H1 (cell line): Measurements from ENCODE around the gene NPAS4. TPM values are rescaled to one million over a fixed set of nuclear protein-coding genes. Genes with fewer than 3 reads are reported as not detected.
"Not testable (repeated sequence)": the region's sequence is repeated elsewhere in the genome, so short reads cannot be mapped to it uniquely, and the experiment has no call there.

Source experiments
- CTCF ChIA-PET: fragments of 300-600 bp; sonication (Branson Sonifier 250); formaldehyde crosslinking; loops from one replicate; lab custom pipeline; 2021; ENCODE audit not compliant: partially characterized antibody; lab: Charles Lee
- POLR2A ChIA-PET: fragments of 300-600 bp; sonication (Branson Sonifier 250); formaldehyde crosslinking; loops from one replicate; lab custom pipeline; 2021; ENCODE audit warnings: inconsistent platforms; ENCODE audit not compliant: partially characterized antibody; lab: Charles Lee
- DNase-seq, 2 experiments: peaks; one replicate each; pipeline versions ENCODE4 v3.0.0 to v3.0.0-alpha.2; 2010 to 2022; ENCODE audit warnings: low spot score in 2 of 2, low read depth in 1 of 2, mixed read lengths in 1 of 2
- FAIRE-seq: peaks from 2 replicates; lab custom pipeline; 2011; peaks lifted over from hg19 to GRCh38; lab: Jason Lieb, UNC
- H2AFZ ChIP-seq: 2 replicates; pipeline ENCODE4 v1.8.1; 2012; ENCODE audit warnings: low read length, inconsistent platforms
- H2AK5ac ChIP-seq: 2 replicates; pipeline ENCODE4 v1.6.1; 2013; ENCODE audit warnings: low read depth, low read length
- H2BK120ac ChIP-seq: replicated peaks from 2 replicates; pipeline ENCODE3; 2013; ENCODE audit warnings: low read depth, low read length, inconsistent platforms
- H2BK12ac ChIP-seq: 2 replicates; pipeline ENCODE4 v1.6.1; 2013; ENCODE audit warnings: low read depth, low read length
- H2BK15ac ChIP-seq: 2 replicates; pipeline ENCODE4 v1.6.1; 2013; ENCODE audit warnings: low read length
- H2BK20ac ChIP-seq: 2 replicates; pipeline ENCODE4 v1.6.1; 2013; ENCODE audit warnings: low read length
- H2BK5ac ChIP-seq: 2 replicates; pipeline ENCODE4 v1.6.1; 2013; ENCODE audit warnings: low read depth, low read length
- H3K14ac ChIP-seq: 2 replicates; pipeline ENCODE4 v1.6.1; 2013; ENCODE audit warnings: inconsistent platforms; ENCODE audit not compliant: insufficient read length
- H3K18ac ChIP-seq: 2 replicates; pipeline ENCODE4 v1.6.1; 2013; ENCODE audit warnings: low read length; ENCODE audit errors: extremely low read depth
- H3K23ac ChIP-seq: 2 replicates; pipeline ENCODE4 v1.6.1; 2013; ENCODE audit warnings: inconsistent platforms; ENCODE audit not compliant: insufficient read length
- H3K23me2 ChIP-seq: 2 replicates; pipeline ENCODE4 v1.6.1; 2013; ENCODE audit warnings: low read depth, low read length
- H3K27ac ChIP-seq: 2 replicates; pipeline ENCODE4 v1.6.1; 2011; ENCODE audit warnings: low read depth, low read length, inconsistent platforms
- H3K27me3 ChIP-seq, 4 experiments: replicated peaks in 1 of 4; 1 replicate in 1 of 4; 2 replicates in 3 of 4; pipeline versions ENCODE4 v1.6.1 to v1.8.1; 2011 to 2013; ENCODE audit warnings: low read length in 3 of 4, mild to moderate bottlenecking in 3 of 4, inconsistent platforms in 2 of 4, mixed read lengths in 2 of 4, moderate library complexity in 1 of 4; ENCODE audit not compliant: control insufficient read depth in 3 of 4, insufficient read depth in 3 of 4; ENCODE audit errors: extremely low read depth in 1 of 4
- H3K36me3 ChIP-seq, 4 experiments: 2 replicates each; pipeline versions ENCODE4 v1.6.1 to v1.8.1; 2011 to 2013; ENCODE audit warnings: mild to moderate bottlenecking in 4 of 4, low read length in 3 of 4, moderate library complexity in 2 of 4, control low read depth in 1 of 4, inconsistent platforms in 1 of 4; ENCODE audit not compliant: insufficient read depth in 4 of 4, control insufficient read depth in 2 of 4
- H3K4ac ChIP-seq: replicated peaks from 2 replicates; pipeline ENCODE3; 2013; ENCODE audit warnings: low read length, low read depth, mixed read lengths, inconsistent platforms; ENCODE audit not compliant: insufficient read length
- H3K4me1 ChIP-seq, 4 experiments: replicated peaks in 1 of 4; 1 replicate in 1 of 4; 2 replicates in 3 of 4; pipeline versions ENCODE4 v1.6.1 to v1.8.1; 2011 to 2013; ENCODE audit warnings: low read length in 3 of 4, inconsistent platforms in 2 of 4, mixed read lengths in 1 of 4; ENCODE audit not compliant: insufficient read depth in 4 of 4, control insufficient read depth in 3 of 4
- H3K4me2 ChIP-seq, 2 experiments: 2 replicates each; pipeline versions ENCODE4 v1.6.1 to v1.8.1; 2011 to 2013; ENCODE audit warnings: low read depth in 2 of 2, low read length in 2 of 2, control low read depth in 1 of 2, inconsistent platforms in 1 of 2, mild to moderate bottlenecking in 1 of 2; ENCODE audit not compliant: insufficient read depth in 1 of 2
- H3K4me3 ChIP-seq, 4 experiments: fragments of 200-600, 300-600 bp in 1 of 4; sonication (generic), shearing (Covaris generic), sonication (Bioruptor Twin) in 1 of 4; 2 replicates each; pipeline versions ENCODE4 v1.5.1 to v1.8.1; 2011 to 2016; ENCODE audit warnings: low read length in 4 of 4, low read depth in 3 of 4, control low read depth in 2 of 4, inconsistent platforms in 2 of 4, mild to moderate bottlenecking in 2 of 4, mixed read lengths in 1 of 4, moderate library complexity in 1 of 4; ENCODE audit not compliant: insufficient read depth in 2 of 4; ENCODE audit errors: extremely low read depth in 1 of 4
- H3K56ac ChIP-seq: replicated peaks from 2 replicates; pipeline ENCODE3; 2013; ENCODE audit warnings: low read depth, mild to moderate bottlenecking, mixed read lengths, low read length, inconsistent platforms; ENCODE audit not compliant: insufficient read length
- H3K79me1 ChIP-seq: 2 replicates; pipeline ENCODE4 v1.6.1; 2013; ENCODE audit warnings: low read depth, low read length, control low read depth
- H3K79me2 ChIP-seq, 2 experiments: 2 replicates each; pipeline versions ENCODE4 v1.6.1 to v1.8.1; 2012 to 2013; ENCODE audit warnings: low read length in 2 of 2, mild to moderate bottlenecking in 2 of 2, inconsistent platforms in 1 of 2; ENCODE audit not compliant: insufficient read depth in 2 of 2, control insufficient read depth in 1 of 2
- H3K9ac ChIP-seq, 4 experiments: replicated peaks in 1 of 4; 1 replicate in 1 of 4; 2 replicates in 3 of 4; pipeline versions ENCODE4 v1.6.1 to v1.8.1; 2011 to 2013; ENCODE audit warnings: low read depth in 3 of 4, low read length in 3 of 4, control low read depth in 2 of 4, mild to moderate bottlenecking in 2 of 4, moderate library complexity in 2 of 4, inconsistent platforms in 1 of 4; ENCODE audit errors: extremely low read depth in 1 of 4
- H3K9me3 ChIP-seq, 2 experiments: 2 replicates each; pipeline versions ENCODE4 v1.6.1 to v1.8.1; 2012 to 2013; ENCODE audit warnings: mild to moderate bottlenecking in 2 of 2, moderate library complexity in 2 of 2, control low read depth in 1 of 2, inconsistent platforms in 1 of 2, low read depth in 1 of 2, low read length in 1 of 2, mixed read lengths in 1 of 2; ENCODE audit not compliant: insufficient read depth in 2 of 2
- H4K20me1 ChIP-seq, 2 experiments: replicated peaks in 1 of 2; 2 replicates each; pipeline versions ENCODE3 to v1.8.1; 2011 to 2013; ENCODE audit warnings: inconsistent platforms in 2 of 2, low read length in 2 of 2, mild to moderate bottlenecking in 1 of 2; ENCODE audit not compliant: insufficient read depth in 2 of 2, control insufficient read depth in 1 of 2
- H4K5ac ChIP-seq: 2 replicates; pipeline ENCODE4 v1.6.1; 2013; ENCODE audit warnings: low read length, low read depth, mixed read lengths, inconsistent platforms; ENCODE audit not compliant: insufficient read length
- H4K8ac ChIP-seq: 2 replicates; pipeline ENCODE4 v1.8.0; 2013; ENCODE audit warnings: mild to moderate bottlenecking, moderate library complexity, low read length, inconsistent platforms; ENCODE audit not compliant: insufficient read depth; ENCODE audit errors: extremely low read depth
- H4K91ac ChIP-seq: replicated peaks from 2 replicates; pipeline ENCODE3; 2013; ENCODE audit warnings: low read length, mixed read lengths, inconsistent platforms; ENCODE audit not compliant: insufficient read length
- WGBS, 2 experiments: shearing (Covaris generic) in 1 of 2; methylation state at CpG; one replicate each; pipeline versions ENCODE4 v1.1.6 to v1.1.7; 2013 to 2015; ENCODE audit warnings: low lambda C conversion rate in 2 of 2, mixed read lengths in 2 of 2, inconsistent platforms in 1 of 2, low coverage in 1 of 2, missing lambda C conversion rate in 1 of 2; ENCODE audit not compliant: insufficient replicate concordance in 2 of 2, insufficient coverage in 1 of 2, insufficient read length in 1 of 2; ENCODE audit errors: extremely low coverage in 1 of 2, missing lambda C conversion rate in 1 of 2; 5-methylcytosine and 5-hydroxymethylcytosine counted together
- polyA plus RNA-seq, 7 experiments: library from polyadenylated mRNA; depleted of rRNA in 3 of 7; stranded (reverse) in 5 of 7; unstranded in 2 of 7; fragments of >200 nt in 5 of 7; fragments of 200-250 nt in 2 of 7; gene quantifications; 1 replicate in 5 of 7; 2 replicates in 1 of 7; 4 replicates in 1 of 7; pipeline versions ENCODE4 v1.2.1 to v1.2.3, GENCODE V29; 2011 to 2013; ENCODE audit warnings: missing spikeins in 2 of 7, mixed read lengths in 2 of 7
- total RNA-seq: library from RNA; stranded (reverse); fragmentation: NEBNext Ultra II Directional; extraction: Animal tissue kit (Norgen Biotek cat#: 25700); gene quantifications from 2 replicates; pipeline ENCODE4 v1.2.1, GENCODE V29; 2021

Gene NPAS4
- total and polyA plus RNA-seq, 2 of the 8 experiments (the other 6 are each of a cell fraction or from before 2014, with no cell fraction given) = 0.73 to 0.99 TPM

DNA sequence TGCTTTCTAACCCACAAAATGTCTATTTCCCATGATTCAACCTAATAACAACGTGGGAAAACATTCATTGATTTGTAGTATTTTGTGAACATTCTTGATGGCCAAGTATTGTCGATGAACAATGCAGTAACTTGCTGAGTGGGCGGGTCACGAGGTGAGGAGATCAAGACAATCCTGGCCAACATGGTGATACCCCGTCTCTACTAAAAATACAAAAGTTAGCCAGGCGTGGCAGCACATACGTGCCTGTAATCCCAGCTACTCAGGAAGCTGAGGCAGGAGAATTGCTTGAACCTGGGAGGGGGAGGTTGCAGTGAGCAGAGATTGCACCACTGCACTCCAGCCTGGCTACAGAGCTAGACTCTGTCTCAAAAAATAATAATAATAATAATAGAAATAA lies 40.6 kb upstream of the NPAS4 start:
- CTCF ChIA-PET = interaction anchor here (0.8 to 8.2 kb wide), 5 partner anchors 9 to 306 kb away, joined by 3 to 42 read pairs (median 4); no protein-coding TSS in a partner anchor

GRCh38 chr11:66384316-66384715 lies 36.5 kb upstream of the NPAS4 start:
- not testable (repeated sequence) for H3K23me2 ChIP-seq, H2AFZ ChIP-seq, H2BK12ac ChIP-seq, H3K27me3 ChIP-seq, H3K9me3 ChIP-seq, H4K91ac ChIP-seq, H3K79me1 ChIP-seq, H3K4me2 ChIP-seq, H3K36me3 ChIP-seq, H4K8ac ChIP-seq, H3K14ac ChIP-seq, H3K23ac ChIP-seq, H4K20me1 ChIP-seq, H3K56ac ChIP-seq, FAIRE-seq, H2BK120ac ChIP-seq, H3K9ac ChIP-seq, H4K5ac ChIP-seq, H3K4me1 ChIP-seq, H2AK5ac ChIP-seq, H2BK5ac ChIP-seq, H2BK15ac ChIP-seq, H3K27ac ChIP-seq, H3K4me3 ChIP-seq, H3K18ac ChIP-seq, DNase-seq, H3K79me2 ChIP-seq, H2BK20ac ChIP-seq, H3K4ac ChIP-seq
- CTCF ChIA-PET = interaction anchor here (0.6 to 8.6 kb wide), 15 partner anchors 12 to 107 kb away, joined by 3 to 100 read pairs (median 16); partner anchors contain the start of genes MRPL11, NPAS4 and SLC29A2
- 93% methylated on average over 13 of the region's 13 CpGs; no CpG with 5 or more reads in 1 of the 2 experiments for WGBS, 2 experiments
- POLR2A ChIA-PET = interaction anchor here (1.0 to 2.3 kb wide), 4 partner anchors 12 to 37 kb away, joined by 3 to 7 read pairs (median 4); partner anchors contain the start of gene B4GAT1

More for the DNA sequence above, 40.6 kb upstream of the NPAS4 start:
- 51% methylated on average over 7 of the region's 7 CpGs; no CpG with 5 or more reads in 1 of the 2 experiments for WGBS, 2 experiments
- H2AK5ac ChIP-seq, H2BK120ac ChIP-seq, H3K14ac ChIP-seq, H3K79me1 ChIP-seq, H3K36me3 ChIP-seq, H4K91ac ChIP-seq, FAIRE-seq, H2BK20ac ChIP-seq, H3K4me3 ChIP-seq, H3K9ac ChIP-seq, H3K4me2 ChIP-seq, H4K5ac ChIP-seq, H3K23me2 ChIP-seq, H2BK15ac ChIP-seq, H4K20me1 ChIP-seq, H3K9me3 ChIP-seq, DNase-seq, H3K56ac ChIP-seq, H2BK5ac ChIP-seq, H3K23ac ChIP-seq, H2BK12ac ChIP-seq, H3K27ac ChIP-seq, H3K4me1 ChIP-seq, H3K79me2 ChIP-seq, H3K4ac ChIP-seq, H3K27me3 ChIP-seq, H4K8ac ChIP-seq, H3K18ac ChIP-seq: not testable (repeated sequence)
- POLR2A ChIA-PET = interaction anchor here (1.5 to 28.0 kb wide), 2 partner anchors 10 to 29 kb away, joined by 4 to 487 read pairs; partner anchors contain the start of genes B4GAT1 and BRMS1
- peak overlapping the region; percentile 71; the same call in 1 of the 2 replicates for H2AFZ ChIP-seq
